ENCODE results near the gene EARS2. TPM values are rescaled to one million over a fixed set of nuclear protein-coding genes. Genes with fewer than 3 reads are reported as not detected.

Gene EARS2
- polyA plus RNA-seq, 3 donors from 2014 or later = 6.3 to 14.1 (median 9.5) TPM

DNA sequence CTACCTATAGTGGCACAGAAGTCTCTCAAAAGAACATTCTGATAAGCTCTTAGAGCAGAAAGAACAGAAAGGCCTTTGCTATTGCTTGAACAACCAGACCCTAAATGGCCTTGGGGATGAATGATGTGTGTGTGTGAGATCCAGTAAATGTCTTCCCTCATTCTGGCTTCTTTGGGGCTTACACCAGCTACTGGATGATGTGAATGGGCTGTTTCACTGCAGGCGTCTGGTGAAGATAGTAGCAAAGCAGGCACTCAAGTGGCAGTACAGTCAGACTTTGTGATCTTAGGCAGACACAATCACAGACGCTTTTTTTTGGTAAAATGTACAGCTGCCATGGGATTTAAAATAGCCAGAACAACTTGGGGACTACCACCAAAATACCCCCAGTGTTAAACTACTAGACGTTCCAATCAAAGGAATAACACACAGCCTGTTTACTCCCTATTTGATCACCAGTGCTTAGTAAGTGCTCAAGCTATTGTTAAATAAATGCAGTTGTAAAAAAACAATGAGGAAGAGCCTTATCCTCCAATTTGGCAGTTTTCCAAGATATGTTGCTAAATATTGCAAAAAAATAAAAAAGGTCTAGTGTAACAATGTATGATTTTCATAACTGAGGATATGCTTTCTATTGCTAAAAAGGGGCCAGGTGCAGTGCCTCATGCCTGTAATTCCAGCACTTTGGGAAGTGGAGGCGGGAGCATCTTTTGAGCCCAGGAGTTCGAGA lies 21.1 kb upstream of the EARS2 start:
- Mint-ChIP-seq H3K9me3 (no peaks in the 10 kb centered on the region), H3K4me1 (no peaks in the 10 kb centered on the region), H3K27me3 (ENCODE audit: low read depth in 3 of 3) (no peaks in the 10 kb centered on the region), H3K36me3 (peaks cover 7 to 22% (median 14%) of the 10 kb centered on the region in 3 donors), H3K27ac (no peak overlapping the region), H3K4me3 (no peak overlapping the region)
- no peak for DNase-seq

DNA sequence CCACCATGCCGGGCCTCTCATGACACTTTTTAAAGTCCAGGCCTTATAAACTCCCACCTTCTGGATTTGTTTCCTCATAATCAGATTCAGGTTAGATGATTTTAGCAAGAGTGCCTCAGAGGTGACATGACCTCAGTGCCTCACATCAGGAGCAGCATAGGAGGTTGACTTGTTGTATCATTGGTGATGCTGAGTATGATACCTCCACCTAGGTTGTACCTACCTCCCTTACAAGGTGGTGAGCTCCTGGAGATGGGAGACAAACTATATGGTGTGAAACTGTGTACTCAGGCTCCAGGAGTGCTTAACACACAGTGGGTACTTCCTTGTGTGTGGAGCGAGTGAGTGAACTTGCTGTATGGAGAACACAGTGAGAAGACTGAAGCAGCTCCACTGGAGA lies 20.3 kb upstream of the EARS2 start:
- no peak for DNase-seq
- Mint-ChIP-seq H3K27me3 (ENCODE audit: low read depth in 3 of 3) (no peaks in the 10 kb centered on the region), H3K27ac (no peak overlapping the region), H3K4me1 (no peaks in the 10 kb centered on the region), H3K9me3 (no peaks in the 10 kb centered on the region), H3K36me3 (peaks cover 7 to 20% (median 13%) of the 10 kb centered on the region in 3 donors), H3K4me3 (no peak overlapping the region)

- H3K4me3 Mint-ChIP-seq = no peak overlapping the region
- H3K36me3 Mint-ChIP-seq = peaks cover 7 to 18% (median 18%) of the 10 kb centered on the region in 3 donors
- no peaks in the 10 kb centered on the region for H3K9me3 Mint-ChIP-seq
- H3K27me3 Mint-ChIP-seq (ENCODE audit: low read depth in 3 of 3) = peaks cover 0 to 2% (median 1%) of the 10 kb centered on the region in 3 donors
- no peak for DNase-seq
- H3K27ac Mint-ChIP-seq = no peak overlapping the region
- no peaks in the 10 kb centered on the region for H3K4me1 Mint-ChIP-seq
Observed at GRCh38 chr16:23575834-23576233, 18.7 kb upstream of the EARS2 start.

GRCh38 chr16:23573817-23574216 lies 16.7 kb upstream of the EARS2 start:
- Mint-ChIP-seq H3K4me1 (no peaks in the 10 kb centered on the region), H3K27ac (peak overlapping the region in 1 of 6 donors; percentile 41), H3K9me3 (no peaks in the 10 kb centered on the region), H3K36me3 (peaks cover 3 to 18% (median 16%) of the 10 kb centered on the region in 3 donors), H3K4me3 (no peak overlapping the region), H3K27me3 (ENCODE audit: low read depth in 3 of 3) (peaks cover 0 to 2% (median 1%) of the 10 kb centered on the region in 3 donors)
- no peak for DNase-seq

DNA sequence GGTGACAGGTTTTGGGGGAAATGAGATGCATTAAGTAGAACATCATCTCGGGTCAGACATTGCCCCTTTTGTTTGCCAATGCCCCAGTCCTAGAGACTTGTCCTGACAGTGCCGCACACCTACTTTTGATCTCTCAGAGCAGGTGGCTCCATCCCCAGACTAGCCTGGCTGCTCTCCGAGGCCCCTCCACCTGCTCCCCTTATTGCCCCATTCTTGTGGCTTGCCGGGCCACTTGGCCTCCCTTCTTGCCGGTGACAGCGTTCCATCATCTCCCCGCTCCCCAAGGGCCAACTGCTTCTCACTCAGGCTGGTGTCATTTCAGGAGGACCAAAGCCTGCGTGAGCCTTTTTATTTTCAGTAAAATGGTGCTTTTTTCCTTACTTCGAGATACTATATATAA lies 15.2 kb upstream of the EARS2 start:
- DNase-seq = no peak
- no peaks in the 10 kb centered on the region for H3K4me1 Mint-ChIP-seq
- H3K27ac Mint-ChIP-seq = no peak overlapping the region
- H3K4me3 Mint-ChIP-seq = no peak overlapping the region
- H3K27me3 Mint-ChIP-seq (ENCODE audit: low read depth in 3 of 3) = peaks cover 0 to 2% (median 1%) of the 10 kb centered on the region in 3 donors
- no peaks in the 10 kb centered on the region for H3K9me3 Mint-ChIP-seq
- H3K36me3 Mint-ChIP-seq = peaks cover 3 to 20% (median 19%) of the 10 kb centered on the region in 3 donors

DNA sequence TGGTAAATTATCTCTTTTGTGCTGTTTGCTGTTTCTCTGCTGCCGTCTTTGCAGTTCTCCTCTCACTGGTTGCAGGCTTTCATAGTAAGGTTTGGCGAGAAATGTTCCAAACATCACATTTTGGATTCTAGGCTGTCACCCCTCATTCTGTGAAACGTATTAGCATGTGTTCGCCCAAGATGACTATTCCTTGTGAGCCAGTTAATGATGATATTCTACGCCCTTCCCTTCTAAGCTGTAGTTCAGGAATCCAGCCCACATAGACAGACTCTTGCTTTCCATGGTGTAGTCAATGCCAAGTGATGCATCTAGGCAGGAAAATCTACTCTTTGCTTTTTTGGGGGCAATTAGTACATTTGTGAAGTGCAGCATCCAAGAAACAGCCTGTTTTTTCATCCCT lies 14.7 kb upstream of the EARS2 start:
- Mint-ChIP-seq H3K4me1 (no peaks in the 10 kb centered on the region), H3K27ac (no peak overlapping the region), H3K9me3 (no peaks in the 10 kb centered on the region), H3K4me3 (no peak overlapping the region), H3K36me3 (peaks cover 7 to 25% (median 23%) of the 10 kb centered on the region in 3 donors), H3K27me3 (ENCODE audit: low read depth in 3 of 3) (peaks cover 0 to 4% (median 1%) of the 10 kb centered on the region in 3 donors)
- DNase-seq = no peak

DNA sequence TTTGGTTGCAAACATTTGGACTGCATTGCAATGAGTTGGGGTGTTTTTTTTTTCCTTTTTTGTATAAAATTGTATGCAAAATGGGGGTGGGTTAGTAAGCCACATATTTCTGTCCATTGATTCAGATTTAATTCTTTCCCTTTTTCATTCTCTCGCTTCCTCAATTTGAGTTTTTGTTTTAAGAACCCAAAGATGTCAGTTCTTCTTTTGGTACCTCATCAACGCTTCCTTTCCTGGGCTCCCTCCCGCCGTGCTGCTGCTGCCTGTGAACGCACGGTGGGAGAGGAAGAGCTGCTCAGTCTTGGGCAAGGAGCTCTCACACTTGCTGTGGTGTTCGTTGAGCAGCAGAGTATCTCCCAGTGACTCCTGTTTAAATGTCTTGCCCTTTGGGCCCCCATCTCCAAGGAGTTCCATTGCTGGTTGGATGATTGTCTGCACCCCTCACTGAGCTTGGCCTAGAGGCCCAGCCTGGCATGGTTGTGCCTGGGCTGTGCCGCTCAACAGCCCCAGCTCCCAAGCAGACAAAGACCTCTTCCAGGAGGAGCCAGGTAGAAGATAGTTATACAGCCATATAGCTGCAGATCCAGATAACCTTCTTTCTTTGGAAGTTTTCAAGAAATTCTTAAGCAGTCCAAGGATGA lies 14.0 kb upstream of the EARS2 start:
- DNase-seq = no peak

DNA sequence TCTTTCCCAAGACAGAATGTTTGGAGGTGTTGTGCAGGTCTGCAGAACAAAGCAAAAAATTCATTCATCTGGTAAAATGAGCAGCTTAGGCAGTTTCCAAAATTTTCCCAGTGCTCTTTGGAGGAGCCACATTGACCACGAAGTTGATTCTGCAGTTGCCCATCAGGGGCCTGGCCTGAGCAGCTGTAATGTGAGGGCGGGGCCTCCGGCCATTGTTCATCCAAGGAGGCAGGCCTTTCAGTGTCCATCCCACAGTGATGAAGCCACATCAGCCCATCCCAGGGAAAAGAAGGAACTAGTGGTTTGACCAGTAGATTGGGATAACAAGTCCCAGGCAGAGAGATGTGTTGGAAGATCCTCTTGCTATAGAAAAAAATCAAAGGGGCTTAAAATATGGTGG lies 10.5 kb upstream of the EARS2 start:
- Mint-ChIP-seq H3K27me3 (ENCODE audit: low read depth in 3 of 3) (peaks cover 0 to 7% (median 1%) of the 10 kb centered on the region in 3 donors), H3K4me1 (no peaks in the 10 kb centered on the region), H3K36me3 (peaks cover 17 to 47% (median 44%) of the 10 kb centered on the region in 3 donors), H3K9me3 (no peaks in the 10 kb centered on the region), H3K27ac (no peak overlapping the region), H3K4me3 (no peak overlapping the region)
- DNase-seq = no peak

More for the DNA sequence above, 14.0 kb upstream of the EARS2 start:
- Mint-ChIP-seq H3K27ac (peak overlapping the region in 1 of 6 donors; percentile 80), H3K9me3 (no peaks in the 10 kb centered on the region), H3K27me3 (ENCODE audit: low read depth in 3 of 3) (peaks cover 0 to 5% (median 1%) of the 10 kb centered on the region in 3 donors), H3K4me3 (no peak overlapping the region), H3K4me1 (no peaks in the 10 kb centered on the region), H3K36me3 (peaks cover 7 to 29% (median 27%) of the 10 kb centered on the region in 3 donors)

DNA sequence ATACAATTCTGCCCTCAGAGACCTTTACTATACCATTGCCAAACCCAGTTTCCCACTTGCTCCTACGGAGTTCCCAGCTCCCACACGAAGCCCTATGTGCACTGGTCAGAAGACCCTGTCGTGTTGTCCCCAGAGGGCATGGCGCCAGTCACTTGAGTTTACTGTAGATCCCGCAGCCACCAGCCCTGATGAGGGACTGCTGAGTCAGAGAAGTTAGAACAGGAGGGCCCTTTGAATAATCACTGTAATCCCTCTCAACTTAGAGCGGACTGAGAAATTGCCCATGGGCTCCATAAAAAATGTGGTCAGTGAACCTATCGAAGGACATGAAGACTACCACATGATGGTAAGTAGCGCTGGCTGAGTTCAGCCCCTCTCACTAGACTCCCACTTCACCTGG lies 9.6 kb upstream of the EARS2 start:
- Mint-ChIP-seq H3K36me3 (peaks cover 17 to 44% (median 43%) of the 10 kb centered on the region in 3 donors), H3K4me3 (no peak overlapping the region), H3K4me1 (no peaks in the 10 kb centered on the region), H3K27me3 (ENCODE audit: low read depth in 3 of 3) (peaks cover 0 to 7% (median 1%) of the 10 kb centered on the region in 3 donors), H3K27ac (no peak overlapping the region), H3K9me3 (no peaks in the 10 kb centered on the region)
- DNase-seq = no peak

DNA sequence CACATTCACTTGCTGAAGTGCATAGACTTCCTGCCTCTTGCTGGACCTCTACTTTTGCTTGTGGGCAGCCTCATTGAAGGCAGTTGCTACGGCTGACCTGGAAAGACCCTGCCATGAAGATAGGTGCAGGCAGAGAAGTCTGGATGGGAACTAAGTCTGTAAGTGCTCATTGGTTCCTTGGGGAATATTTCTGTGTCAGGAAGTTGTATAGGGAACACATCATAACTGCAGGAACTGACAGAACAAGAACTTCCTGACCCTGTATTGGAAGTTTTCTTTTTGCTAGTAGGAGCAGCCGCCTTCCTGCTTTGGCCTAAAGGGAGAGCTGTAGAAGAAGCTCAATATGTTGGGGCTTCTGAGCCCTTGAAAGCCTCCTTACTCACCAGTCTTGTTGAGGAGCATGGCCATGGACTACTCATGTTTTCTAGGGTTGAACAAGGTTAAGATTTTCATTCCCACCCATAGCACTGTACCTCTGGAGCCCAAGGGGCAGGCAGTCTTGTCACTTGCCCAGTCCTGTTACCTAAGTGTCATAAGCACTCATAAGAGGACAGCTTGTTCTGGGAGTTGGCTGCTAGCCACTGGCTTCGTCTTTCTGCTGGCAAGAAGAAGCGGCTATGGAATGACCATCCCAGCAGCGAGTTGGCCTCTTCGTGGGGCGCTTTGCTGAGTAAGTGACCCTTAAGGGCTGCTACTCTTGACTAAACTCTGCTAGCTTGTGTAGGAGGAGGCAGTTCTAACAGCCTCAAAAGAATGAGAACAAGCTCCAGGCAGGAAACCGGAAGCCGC lies 7.6 kb upstream of the EARS2 start:
- peaks cover 17 to 36% (median 32%) of the 10 kb centered on the region in 3 donors for H3K36me3 Mint-ChIP-seq
- H3K27ac Mint-ChIP-seq = no peak overlapping the region
- peaks cover 3 to 10% of the 10 kb centered on the region in 2 donors for H3K4me1 Mint-ChIP-seq
- H3K4me3 Mint-ChIP-seq = no peak overlapping the region
- H3K9me3 Mint-ChIP-seq = no peaks in the 10 kb centered on the region
- H3K27me3 Mint-ChIP-seq (ENCODE audit: low read depth in 3 of 3) = peaks cover 0 to 5% (median 0%) of the 10 kb centered on the region in 3 donors
- DNase-seq = no peak

- H3K27ac Mint-ChIP-seq = peak overlapping the region in 1 of 6 donors; percentile 55
Observed at GRCh38 chr16:23563186-23563585, 6.0 kb upstream of the EARS2 start.

GRCh38 chr16:23562505-23562904 lies 5.4 kb upstream of the EARS2 start:
- no peak overlapping the region for H3K27ac Mint-ChIP-seq
- peaks cover 17 to 29% (median 29%) of the 10 kb centered on the region in 3 donors for H3K36me3 Mint-ChIP-seq
- no peaks in the 10 kb centered on the region for H3K9me3 Mint-ChIP-seq
- peaks cover 17 to 25% of the 10 kb centered on the region in 2 donors for H3K4me1 Mint-ChIP-seq
- no peak overlapping the region for H3K4me3 Mint-ChIP-seq
- no peak for DNase-seq
- peaks cover under 1 to 6% (median 4%) of the 10 kb centered on the region in 3 donors for H3K27me3 Mint-ChIP-seq (ENCODE audit: low read depth in 3 of 3)

More at GRCh38 chr16:23563186-23563585, 6.0 kb upstream of the EARS2 start:
- DNase-seq = no peak
- Mint-ChIP-seq H3K36me3 (peaks cover 17 to 32% (median 29%) of the 10 kb centered on the region in 3 donors), H3K4me1 (peaks cover 17 to 25% of the 10 kb centered on the region in 2 donors), H3K27me3 (ENCODE audit: low read depth in 3 of 3) (peaks cover 0 to 5% (median 2%) of the 10 kb centered on the region in 3 donors), H3K9me3 (no peaks in the 10 kb centered on the region), H3K4me3 (no peak overlapping the region)

DNA sequence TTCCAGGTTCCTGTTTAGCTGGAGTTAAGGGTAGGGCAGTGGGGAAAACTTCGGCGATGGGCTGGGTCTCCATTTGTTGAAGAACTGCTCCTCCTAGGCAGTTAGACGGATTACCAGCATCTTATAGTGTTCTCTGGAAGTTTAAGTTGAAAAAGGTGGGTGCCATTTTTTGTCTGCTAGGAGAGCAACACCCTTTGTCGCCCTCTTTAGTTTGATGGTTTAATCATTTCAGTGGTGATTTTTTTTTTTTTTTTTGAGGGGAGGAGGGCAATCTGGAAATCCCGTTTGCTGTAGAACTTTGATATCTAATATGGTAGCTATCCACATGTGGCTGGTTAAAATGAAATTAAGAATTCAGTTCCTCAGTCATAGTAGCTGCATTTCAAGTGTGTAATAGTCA lies 4.4 kb upstream of the EARS2 start:
- no peak for DNase-seq
- Mint-ChIP-seq H3K27ac (no peak overlapping the region), H3K36me3 (peaks cover 13 to 21% (median 20%) of the 10 kb centered on the region in 3 donors), H3K4me1 (peaks cover 23 to 32% of the 10 kb centered on the region in 2 donors), H3K4me3 (no peak overlapping the region), H3K27me3 (ENCODE audit: low read depth in 3 of 3) (peaks cover 4 to 10% (median 6%) of the 10 kb centered on the region in 3 donors), H3K9me3 (no peaks in the 10 kb centered on the region)

Measured in immature natural killer cell (primary cell).